HG03432 (cell line): ENCODE data around the gene COMMD2.

Experiments
- ATAC-seq: cut with Tn5 transposase; IDR thresholded peaks from one replicate; pipeline ENCODE4 v1.9.1; 2021; ENCODE audit warnings: mild to moderate bottlenecking, moderate library complexity; ENCODE audit not compliant: unreplicated experiment

COMMD2 gene

GRCh38 chr3:149764302-149764701 is 12.0 kb upstream of the COMMD2 start:
- no peak for ATAC-seq

DNA sequence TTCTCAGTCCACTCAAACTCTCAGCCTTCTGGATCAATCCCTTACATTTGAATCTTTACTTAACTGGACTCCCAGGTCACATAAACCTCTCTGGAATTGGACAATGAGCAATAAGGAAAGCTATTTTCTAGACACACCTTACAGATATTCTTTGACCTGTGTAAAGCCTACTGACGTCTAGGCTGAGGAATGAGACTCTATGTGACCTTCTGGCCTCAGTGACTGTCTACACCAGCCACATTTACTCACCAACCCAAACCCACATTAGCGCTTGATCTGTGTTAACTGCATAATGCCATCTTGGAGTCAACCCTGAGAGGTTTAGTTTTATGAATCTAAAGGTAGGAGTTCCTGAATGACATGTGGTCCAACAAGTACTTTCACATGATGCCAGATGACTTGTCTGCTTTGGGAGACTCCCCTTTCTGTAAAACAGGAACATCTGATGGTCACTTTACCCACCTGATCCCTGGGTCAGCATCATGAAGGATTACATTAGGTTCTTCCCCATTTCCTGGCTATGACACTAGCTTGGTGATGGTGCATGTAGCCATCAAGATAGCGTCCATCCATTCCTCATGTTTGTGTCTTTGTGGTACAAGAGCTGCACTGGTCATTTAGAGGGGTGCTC is 11.4 kb upstream of the COMMD2 start:
- ATAC-seq, result no peak

GRCh38 chr3:149753717-149754116 is 1.4 kb upstream of the COMMD2 start:
- no peak for ATAC-seq

- ATAC-seq, result no peak
These were observed 473 bp upstream of the COMMD2 start for GRCh38 chr3:149752788-149753136.

DNA sequence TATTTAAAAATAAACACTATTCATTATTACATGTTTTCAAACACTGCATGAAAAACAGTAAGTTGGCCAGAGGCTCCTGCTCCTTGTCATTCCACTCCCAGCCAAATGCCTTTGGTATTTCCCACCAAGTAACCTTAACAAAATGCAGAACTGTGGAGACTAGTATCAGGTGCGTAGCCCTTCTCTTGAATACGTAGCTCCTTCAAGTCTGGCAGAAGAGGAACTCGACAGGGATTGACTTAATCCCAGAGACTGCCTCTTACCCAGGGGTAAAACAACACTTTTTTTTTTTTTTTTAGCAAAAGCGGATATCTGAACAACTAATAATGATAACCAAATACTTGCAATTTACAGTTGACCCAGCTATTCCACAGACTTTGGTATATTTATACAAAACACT is 738 bp downstream of the COMMD2 start:
- ATAC-seq, result no peak

DNA sequence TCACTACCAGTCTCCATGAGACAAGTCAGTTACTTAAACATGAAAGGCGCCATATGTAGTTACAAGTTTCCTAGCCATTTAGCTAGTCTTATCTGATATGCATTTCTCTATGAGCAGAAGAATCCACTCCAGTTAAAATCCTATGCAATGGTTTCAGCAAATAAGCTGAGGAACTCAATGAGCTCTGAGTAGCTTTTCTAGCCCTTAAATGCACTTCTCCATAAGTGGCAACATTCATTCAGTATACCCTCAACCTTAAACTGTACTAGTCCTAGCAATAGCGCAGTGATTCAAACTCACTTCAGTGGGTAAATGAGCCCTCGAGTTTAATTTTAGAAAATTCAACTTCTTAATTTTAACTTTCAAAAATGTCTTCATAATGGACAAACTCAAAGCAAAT is 7.7 kb downstream of the COMMD2 start:
- ATAC-seq, result no peak

DNA sequence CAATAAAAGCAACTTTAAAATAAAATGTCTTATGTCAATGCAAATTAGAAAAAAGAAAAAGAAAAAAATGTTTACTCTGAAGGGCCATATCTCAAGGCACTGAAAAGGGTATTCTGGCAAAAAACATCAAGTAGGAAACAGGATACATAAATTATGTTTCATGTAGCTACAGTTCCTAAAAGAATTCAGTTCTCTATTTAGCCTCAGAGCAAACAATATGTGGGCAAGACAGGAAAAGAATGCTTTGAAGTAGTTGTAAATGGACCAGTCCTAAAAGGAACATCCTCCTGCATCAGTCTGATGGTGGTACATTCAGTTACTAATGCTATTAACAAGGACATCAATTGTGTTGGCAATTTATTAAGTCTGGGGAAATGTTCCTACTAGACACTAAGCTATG is 8.1 kb downstream of the COMMD2 start:
- no peak for ATAC-seq

- ATAC-seq, result no peak
These were observed 12.9 kb downstream of the COMMD2 start for GRCh38 chr3:149739396-149739795.

DNA sequence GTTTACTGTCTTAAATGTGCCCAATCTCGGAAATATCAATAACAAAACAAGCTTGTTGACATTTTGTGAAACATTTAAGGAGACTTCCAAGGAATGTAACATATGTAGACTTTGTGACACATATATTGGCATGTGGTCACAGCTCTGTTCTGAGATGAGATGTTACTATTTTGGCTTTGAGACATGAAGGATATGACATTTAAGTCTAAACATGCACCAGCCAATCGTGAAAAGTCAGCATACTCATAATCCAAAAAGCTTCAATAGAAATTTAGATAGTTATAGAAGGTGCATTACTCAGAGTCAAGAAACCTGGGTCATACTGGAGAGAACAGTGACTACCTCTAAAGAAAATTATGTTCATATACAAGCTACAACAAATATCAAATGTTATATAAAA is 13.4 kb downstream of the COMMD2 start:
- ATAC-seq, result no peak

DNA sequence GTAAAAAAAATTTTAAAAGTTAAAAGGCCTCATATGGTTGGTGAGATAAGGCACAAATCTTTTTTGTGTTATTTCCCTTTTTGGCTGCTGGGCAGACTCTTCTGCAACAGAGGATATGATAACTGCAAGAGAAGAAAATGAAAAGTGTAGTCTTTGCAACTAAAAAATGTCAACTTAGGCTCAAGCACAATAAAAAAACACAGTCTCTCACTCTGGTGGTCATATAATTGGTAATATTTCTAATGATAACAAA is 15.4 kb downstream of the COMMD2 start:
- ATAC-seq, result no peak

GRCh38 chr3:149736175-149736952 is 15.9 kb downstream of the COMMD2 start:
- no peak for ATAC-seq

- ATAC-seq, result no peak
These were observed 20.1 kb downstream of the COMMD2 start for GRCh38 chr3:149732234-149732633.

DNA sequence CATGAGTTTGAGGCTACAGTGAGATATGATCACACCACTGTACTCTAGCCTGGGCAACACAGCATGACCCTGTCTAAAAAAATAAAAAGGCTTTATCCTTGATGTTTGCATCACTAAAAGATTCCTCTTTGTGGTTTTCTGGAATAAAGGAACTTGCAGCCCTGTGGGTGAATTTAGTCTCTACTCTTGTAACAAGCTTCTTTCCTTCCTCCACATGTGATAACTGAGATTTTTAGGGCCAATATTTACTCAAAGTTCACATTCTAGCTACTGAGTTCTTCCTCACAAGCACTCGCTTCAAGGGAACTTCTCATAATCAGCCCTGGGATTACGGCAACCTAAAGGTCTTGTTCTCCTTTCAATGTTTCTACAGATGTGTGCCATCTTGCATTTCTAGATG is 24.6 kb downstream of the COMMD2 start:
- ATAC-seq, result no peak

- ATAC-seq, result peak; percentile 94
These were observed 25.4 kb downstream of the COMMD2 start for GRCh38 chr3:149726716-149727407.

GRCh38 chr3:149723781-149724180 is 28.5 kb downstream of the COMMD2 start:
- ATAC-seq, result no peak

DNA sequence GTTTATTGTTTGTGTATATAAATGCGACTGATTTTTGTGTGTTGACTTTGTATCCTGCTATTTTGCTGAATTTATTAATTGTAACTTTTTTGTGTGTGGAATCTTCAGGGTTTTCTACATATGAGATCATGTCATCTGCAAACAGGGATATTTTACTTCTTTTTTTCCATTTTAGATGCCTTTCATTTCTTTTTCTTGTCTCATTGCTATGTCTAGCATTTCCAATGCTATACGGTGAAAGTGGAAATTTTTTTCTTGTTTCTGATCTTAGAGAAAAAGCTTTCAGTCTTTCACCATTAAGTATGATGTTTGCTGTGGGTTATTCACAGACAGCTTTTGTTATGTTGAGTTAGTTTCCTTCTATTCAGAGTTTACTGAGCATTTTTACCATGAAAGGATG is 31.4 kb downstream of the COMMD2 start:
- no peak for ATAC-seq

- ATAC-seq, result no peak
These were observed 34.8 kb downstream of the COMMD2 start for GRCh38 chr3:149717391-149718056.

DNA sequence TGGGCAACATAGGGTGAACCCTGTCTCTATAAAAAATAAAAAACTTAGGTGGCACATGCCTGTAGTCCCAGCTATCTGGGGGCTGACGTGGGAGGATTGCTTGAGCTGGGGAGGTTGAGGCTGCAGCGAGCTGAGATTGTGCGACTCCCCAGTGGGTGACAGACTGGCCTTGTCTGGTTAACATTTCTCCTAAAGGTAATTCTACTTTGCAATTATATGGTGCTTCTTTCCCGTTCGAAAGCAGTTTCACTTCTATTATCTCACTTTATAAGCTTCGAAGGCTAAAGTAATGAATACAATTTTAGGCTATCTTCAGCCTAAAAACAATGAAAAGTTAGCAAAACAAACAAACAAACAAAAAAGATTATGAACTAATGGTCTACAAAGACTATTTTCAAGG is 35.3 kb downstream of the COMMD2 start:
- no peak for ATAC-seq

DNA sequence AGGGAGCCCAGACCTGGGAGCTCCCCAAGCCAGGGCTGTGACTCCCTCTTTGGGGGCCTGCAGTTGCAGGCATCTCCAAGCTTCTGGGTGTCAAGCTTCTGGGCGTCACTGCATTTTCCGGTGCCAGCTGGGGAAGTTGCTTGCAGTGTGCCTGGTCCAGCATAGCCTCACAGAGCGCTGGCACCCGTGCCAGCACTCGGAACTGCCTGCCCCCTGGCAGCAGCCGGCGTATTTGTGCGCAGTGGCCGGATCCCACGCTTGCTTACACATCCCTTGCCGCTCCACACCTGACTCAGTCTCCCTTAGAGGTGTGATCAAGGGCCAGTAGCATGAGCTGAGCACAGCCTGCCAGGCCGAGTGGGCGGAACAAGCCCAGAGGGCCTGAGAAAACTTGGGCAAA is 37.0 kb downstream of the COMMD2 start:
- no peak for ATAC-seq

DNA sequence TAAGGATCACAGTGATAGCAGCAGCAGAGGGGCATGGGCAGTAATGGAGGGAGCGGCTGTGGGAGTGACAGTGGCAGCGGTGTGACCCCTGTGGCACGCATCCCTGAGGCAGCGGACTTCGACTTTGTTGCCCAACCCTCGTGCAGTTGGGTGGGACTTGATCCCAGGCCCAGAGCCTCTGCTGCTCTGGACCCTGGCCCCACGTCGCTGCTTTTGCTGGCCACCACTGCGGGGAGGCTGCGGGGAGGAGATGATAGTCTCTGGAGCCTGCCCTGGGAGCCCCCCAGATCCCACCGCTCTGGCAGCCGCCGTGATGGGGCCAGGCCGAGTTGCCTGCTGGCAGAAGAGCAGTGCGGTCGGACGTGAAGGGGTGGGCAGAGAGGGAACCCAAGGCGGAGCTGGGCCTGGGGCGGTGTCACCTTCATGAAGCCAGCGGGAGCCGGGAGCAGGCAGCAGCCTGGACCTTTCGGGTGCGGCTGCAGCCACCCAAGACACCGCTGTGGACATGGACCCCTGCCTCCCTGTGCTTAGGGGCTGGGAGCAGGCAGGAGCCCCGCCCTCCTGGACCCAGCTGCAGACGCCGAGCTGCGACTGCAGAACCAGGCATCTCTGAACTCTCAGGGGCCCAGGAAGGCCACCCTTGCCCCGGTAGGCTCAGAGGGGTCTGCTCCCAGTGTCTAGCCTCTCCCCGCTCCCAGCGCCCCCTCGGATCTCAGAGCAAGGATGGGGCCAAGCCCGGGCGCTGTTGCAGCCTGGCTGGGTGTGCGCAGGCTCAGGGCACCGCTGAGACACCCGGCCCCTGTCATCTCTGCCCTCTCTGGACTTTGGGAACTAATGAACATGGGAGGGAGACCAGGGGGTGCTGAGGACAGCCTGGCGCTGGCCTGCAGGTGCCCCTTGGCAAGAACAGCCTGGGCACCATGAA is 38.3 kb downstream of the COMMD2 start:
- no peak for ATAC-seq

DNA sequence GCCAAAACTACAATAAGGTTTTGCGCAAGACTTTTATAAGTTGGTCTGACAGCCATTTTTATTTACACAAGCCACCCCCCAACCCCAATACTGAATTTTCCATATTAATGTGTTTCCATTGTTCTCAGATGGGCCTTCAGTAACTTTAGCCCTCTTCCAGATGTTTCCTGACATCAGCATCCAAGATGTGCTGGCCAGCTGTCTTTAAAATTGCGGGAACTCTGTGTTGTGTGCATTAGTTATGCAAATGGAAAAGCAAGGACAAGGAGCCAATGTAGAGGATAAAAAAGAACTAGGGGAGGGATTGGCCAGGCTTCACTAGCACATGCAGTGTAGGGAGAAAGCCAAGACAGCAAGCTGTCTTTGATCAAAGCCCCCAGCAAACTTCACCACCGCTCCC is 45.4 kb downstream of the COMMD2 start:
- ATAC-seq, result no peak
